HG03442 (cell line): ENCODE data around the gene TNFSF12.

Experiments used
- ATAC-seq: cut with Tn5 transposase; IDR thresholded peaks from one replicate; pipeline ENCODE4 v1.9.1; 2021; ENCODE audit warnings: mild to moderate bottlenecking, moderate library complexity; ENCODE audit not compliant: unreplicated experiment

Gene TNFSF12

GRCh38 chr17:7548585-7549400 is at the start of gene TNFSF12:
TSS of gene TNFSF12 (plus strand) at chr17:7549058. CDS start at chr17:7549154, 96 bp downstream.
- no peak for ATAC-seq

DNA sequence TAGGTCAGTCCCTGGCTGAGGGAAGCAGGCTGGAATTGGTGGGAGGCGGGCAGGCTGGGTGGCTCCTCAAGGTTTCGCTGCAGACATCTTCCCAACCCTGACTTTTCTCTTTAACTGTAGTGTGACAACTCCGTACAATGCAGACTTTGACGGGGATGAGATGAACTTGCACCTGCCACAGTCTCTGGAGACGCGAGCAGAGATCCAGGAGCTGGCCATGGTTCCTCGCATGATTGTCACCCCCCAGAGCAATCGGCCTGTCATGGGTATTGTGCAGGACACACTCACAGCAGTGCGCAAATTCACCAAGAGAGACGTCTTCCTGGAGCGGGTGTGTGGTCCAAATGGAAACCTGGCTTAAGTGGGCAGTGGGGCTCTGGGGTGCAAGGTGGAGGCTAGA is 49.7 kb upstream of the TNFSF12 start:
- ATAC-seq: no peak

DNA sequence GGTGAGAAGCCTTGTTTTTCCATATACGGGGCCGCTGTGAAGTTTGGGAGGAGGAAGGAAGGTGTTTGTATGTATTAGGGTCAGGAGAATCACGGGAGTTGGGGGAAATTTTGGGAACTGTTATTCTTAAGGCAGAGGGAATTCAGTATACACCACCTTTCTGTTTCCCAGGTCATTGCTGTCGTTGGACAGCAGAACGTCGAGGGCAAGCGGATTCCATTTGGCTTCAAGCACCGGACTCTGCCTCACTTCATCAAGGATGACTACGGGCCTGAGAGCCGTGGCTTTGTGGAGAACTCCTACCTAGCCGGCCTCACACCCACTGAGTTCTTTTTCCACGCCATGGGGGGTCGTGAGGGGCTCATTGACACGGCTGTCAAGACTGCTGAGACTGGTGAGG is 47.1 kb upstream of the TNFSF12 start:
- no peak for ATAC-seq

DNA sequence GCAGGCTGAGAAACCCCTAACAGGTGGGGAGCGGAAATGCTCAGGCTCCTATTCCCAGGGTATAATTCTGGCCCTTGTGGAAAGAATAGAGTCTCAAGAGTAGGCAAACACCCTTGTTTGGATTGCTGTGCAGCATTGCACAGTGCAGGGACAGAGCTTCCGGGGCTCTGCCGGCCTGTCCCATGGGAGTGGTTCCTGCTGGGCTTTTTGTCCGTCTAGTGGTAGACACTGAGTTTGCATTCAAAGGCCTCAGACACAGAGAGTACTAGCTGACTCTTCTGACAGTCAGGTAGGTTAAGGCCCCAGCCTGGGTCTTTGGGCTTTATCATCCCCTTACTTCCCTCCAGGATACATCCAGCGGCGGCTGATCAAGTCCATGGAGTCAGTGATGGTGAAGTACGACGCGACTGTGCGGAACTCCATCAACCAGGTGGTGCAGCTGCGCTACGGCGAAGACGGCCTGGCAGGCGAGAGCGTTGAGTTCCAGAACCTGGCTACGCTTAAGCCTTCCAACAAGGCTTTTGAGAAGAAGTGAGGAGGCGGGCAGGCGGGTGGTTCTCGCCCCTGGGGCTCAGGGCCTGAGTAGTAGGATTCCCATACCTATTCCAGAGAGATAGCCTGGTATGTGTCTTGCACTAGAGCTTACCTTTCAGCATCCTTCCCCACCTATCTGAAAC is 46.5 kb upstream of the TNFSF12 start:
- ATAC-seq: no peak

DNA sequence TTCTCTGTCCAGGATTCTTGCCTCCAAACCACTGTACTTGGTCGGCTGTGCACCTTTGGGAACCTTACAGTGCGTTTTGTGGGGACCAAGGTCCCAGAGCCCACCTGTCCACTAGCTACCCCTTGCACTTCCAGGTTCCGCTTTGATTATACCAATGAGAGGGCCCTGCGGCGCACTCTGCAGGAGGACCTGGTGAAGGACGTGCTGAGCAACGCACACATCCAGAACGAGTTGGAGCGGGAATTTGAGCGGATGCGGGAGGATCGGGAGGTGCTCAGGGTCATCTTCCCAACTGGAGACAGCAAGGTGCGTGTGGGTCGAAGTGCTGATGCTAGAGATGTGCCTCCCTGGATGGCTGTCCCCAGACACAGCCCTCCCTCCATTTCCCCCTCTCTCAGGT is 45.9 kb upstream of the TNFSF12 start:
- ATAC-seq: no peak

- ATAC-seq: no peak
These were observed 45.3 kb upstream of the TNFSF12 start for GRCh38 chr17:7503521-7503920.

DNA sequence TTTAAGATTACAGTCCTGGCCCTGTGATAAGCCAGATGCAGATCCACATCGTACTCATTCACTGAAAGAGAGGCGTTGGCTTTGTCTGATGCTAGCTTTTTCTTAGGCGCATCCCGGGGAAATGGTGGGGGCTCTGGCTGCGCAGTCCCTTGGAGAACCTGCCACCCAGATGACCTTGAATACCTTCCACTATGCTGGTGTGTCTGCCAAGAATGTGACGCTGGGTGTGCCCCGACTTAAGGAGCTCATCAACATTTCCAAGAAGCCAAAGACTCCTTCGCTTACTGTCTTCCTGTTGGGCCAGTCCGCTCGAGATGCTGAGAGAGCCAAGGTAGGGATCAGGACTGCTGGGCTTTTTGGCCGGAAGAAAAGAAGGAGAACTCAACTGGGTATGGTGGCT is 40.7 kb upstream of the TNFSF12 start:
- no peak for ATAC-seq

DNA sequence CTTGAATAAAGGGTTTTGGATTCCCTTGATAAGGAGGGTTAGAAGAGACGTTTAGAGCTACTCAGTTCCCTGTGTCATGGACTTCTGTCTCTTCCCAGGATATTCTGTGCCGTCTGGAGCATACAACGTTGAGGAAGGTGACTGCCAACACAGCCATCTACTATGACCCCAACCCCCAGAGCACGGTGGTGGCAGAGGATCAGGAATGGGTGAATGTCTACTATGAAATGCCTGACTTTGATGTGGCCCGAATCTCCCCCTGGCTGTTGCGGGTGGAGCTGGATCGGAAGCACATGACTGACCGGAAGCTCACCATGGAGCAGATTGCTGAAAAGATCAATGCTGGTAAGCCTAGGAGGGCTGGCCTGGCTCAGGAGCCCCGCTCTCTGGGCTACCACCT is 40.0 kb upstream of the TNFSF12 start:
- no peak for ATAC-seq

DNA sequence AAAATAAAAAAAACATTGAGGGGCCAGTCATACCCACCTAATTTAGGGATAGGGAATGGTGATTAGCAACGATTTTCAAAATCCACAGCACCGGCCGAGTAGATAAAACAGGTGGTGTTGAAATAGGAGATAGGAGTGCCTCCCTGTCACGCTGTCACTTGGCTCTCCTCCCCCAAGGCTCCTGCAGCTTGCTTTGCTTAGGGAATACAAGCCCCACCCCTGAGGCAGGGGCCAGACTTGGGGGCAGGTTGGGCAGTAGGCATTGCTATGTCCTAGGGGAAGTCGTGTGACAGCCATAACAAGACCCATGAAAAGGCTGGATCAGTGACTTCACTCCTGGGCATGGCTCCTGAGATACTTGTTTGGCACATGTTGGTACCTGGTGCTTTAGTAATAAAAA is 38.9 kb upstream of the TNFSF12 start:
- ATAC-seq: no peak

- no peak for ATAC-seq
These were observed 37.8 kb upstream of the TNFSF12 start for GRCh38 chr17:7511108-7511507.

- ATAC-seq: no peak
These were observed 36.8 kb upstream of the TNFSF12 start for GRCh38 chr17:7512105-7512504.

- no peak for ATAC-seq
These were observed 35.9 kb upstream of the TNFSF12 start for GRCh38 chr17:7512824-7513540.

- ATAC-seq: no peak
These were observed 34.9 kb upstream of the TNFSF12 start for GRCh38 chr17:7513850-7514419.

GRCh38 chr17:7515911-7516610 is 32.8 kb upstream of the TNFSF12 start:
- ATAC-seq: no peak

DNA sequence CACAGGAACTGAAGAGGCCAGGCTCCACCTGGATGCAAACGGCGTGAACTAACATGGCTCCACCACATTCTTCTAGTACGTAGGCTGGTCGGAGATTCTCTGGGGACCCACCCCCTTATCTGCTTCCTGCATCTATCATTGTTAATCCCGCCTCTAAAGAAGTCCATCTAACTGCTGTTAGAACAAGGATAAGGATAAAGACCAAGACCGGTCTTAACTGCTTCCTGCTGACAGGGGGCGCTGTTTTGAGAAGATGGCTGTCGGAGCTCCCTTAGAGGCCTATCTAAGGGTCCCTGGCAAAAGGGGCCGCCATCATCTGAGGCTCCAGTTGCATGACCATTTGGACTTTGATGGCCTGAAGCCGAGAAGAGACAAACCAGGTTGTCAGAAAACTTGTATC is 25.8 kb upstream of the TNFSF12 start:
- ATAC-seq: no peak

- no peak for ATAC-seq
These were observed 20.0 kb upstream of the TNFSF12 start for GRCh38 chr17:7528842-7529241.

GRCh38 chr17:7530023-7530900 is 18.6 kb upstream of the TNFSF12 start:
- no peak for ATAC-seq

DNA sequence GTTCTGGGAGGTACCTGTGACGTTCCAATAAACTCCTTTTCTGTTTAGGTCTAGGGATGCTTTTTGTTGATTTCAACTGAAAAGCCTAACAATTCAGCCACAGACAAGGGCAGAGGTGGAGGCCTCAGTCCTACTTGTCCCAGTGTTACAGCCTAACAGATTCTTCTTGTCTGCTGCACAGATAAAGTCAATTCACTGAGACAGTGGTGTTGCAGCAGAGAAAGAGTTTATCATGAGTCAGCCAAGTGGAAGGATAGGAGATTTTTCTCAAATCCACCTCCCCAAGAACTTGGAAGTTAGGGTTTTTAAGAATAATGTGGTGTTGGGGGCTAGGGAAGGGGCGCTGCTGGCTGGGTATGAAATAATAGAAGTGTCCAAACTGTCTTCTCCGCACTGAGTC is 10.8 kb upstream of the TNFSF12 start:
- ATAC-seq: no peak

GRCh38 chr17:7538891-7539545 is 9.8 kb upstream of the TNFSF12 start:
- ATAC-seq: no peak
